Measurements from ENCODE around the gene ZBTB45.

DNA sequence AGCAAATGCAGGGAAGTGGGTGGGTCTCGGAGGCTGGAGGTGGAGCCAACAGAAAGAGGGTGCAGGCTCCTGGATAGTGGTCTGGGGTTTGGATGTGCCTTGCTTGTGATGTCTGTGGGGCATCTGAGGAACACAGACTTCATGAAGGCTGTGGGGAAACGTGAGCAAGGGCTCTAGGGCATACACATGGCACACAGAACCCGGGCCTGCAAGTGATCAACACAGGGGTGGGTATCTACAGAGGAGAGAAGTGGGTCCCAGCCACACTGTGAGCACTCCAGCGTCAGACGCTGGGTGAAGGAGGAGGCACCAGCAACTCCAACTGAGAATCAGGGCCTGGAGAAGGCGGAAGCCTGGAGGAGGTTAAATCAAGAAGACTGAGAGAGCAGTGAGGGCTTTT, 44.2 kb upstream of the ZBTB45 start:
- no peak for TF ChIP-seq POLR2A (IDR thresholded peaks at IDR 0.05; ENCODE audit: low read length)
- TF ChIP-seq GATA1 (IDR thresholded peaks at IDR 0.05; ENCODE audit: low read depth, low read length) = no peak
